ENCODE measurements around the gene XIST. TPM values are rescaled to one million over a fixed set of nuclear protein-coding genes. Genes with fewer than 3 reads are reported as not detected.

XIST gene
- total RNA-seq, 1 donor: under 0.01 TPM

DNA sequence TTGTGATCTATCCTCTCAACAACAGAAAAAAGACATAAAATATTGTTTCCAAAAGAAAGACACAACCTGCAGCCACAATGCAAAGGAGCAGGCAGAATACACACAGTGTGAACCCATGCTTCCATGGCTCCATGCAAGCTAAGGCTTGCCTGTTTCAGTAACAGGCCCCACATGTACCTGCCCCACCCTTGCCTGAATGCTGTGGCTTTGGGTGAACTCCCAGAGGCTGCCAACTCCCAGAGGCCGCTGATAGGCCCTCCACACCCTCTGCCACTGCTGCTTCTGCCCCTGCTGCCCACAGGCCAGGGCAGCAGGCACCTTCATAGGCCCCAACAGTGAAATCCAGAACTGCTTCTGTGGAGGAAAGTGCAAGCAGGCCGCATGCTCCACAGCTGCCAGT lies 24.4 kb upstream of the XIST start:
- H4K20me1 ChIP-seq (ENCODE audit: insufficient read depth, low read length): no peaks in the 10 kb centered on the region
- DNase-seq (ENCODE audit: insufficient read length, low spot score, missing footprints): no peak
- TF ChIP-seq, protein P1, sequence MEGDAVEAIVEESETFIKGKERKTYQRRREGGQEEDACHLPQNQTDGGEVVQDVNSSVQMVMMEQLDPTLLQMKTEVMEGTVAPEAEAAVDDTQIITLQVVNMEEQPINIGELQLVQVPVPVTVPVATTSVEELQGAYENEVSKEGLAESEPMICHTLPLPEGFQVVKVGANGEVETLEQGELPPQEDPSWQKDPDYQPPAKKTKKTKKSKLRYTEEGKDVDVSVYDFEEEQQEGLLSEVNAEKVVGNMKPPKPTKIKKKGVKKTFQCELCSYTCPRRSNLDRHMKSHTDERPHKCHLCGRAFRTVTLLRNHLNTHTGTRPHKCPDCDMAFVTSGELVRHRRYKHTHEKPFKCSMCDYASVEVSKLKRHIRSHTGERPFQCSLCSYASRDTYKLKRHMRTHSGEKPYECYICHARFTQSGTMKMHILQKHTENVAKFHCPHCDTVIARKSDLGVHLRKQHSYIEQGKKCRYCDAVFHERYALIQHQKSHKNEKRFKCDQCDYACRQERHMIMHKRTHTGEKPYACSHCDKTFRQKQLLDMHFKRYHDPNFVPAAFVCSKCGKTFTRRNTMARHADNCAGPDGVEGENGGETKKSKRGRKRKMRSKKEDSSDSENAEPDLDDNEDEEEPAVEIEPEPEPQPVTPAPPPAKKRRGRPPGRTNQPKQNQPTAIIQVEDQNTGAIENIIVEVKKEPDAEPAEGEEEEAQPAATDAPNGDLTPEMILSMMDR (IDR thresholded peaks at IDR 0.05; ENCODE audit: extremely low read depth, low read depth, low read length): no peak

DNA sequence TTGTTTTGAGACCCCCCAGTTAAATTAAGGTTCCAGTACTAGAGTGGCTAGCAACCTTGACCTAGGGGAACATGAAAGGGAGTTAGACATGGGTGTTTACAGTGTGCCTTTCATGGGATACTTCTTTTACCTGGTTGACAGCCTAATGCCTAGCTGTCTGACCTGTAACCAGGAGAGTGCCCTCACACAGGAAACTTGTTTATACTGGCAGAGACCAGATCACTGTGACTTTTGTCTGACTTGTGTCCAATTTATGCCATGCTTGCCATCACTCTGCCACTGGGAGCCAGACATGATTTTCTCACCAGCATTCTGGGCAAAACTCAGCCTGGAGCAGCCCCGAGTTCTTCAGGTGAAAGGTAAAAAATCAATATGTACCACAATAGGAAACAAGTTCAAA lies 16.4 kb upstream of the XIST start:
- TF ChIP-seq, protein P1 (IDR thresholded peaks at IDR 0.05; ENCODE audit: extremely low read depth, low read depth, low read length): no peak

More for the DNA sequence above, 24.4 kb upstream of the XIST start:
- no peak overlapping the region for H2AFZ ChIP-seq (ENCODE audit: low read length)
- peaks cover 2% of the 10 kb centered on the region for H3K9me3 ChIP-seq (ENCODE audit: low read depth, low read length)
- no peaks in the 10 kb centered on the region for H3K4me1 ChIP-seq (ENCODE audit: insufficient read depth, low read length)
- H3K27me3 ChIP-seq (ENCODE audit: insufficient read depth, low read length): peaks cover 4% of the 10 kb centered on the region
- no peak overlapping the region for H3K27ac ChIP-seq (ENCODE audit: low read depth, low read length)
- no peaks in the 10 kb centered on the region for H3K79me2 ChIP-seq (ENCODE audit: insufficient read depth, low read length)
- no peaks in the 10 kb centered on the region for H3K36me3 ChIP-seq (ENCODE audit: insufficient read depth, low read length)
- no peak overlapping the region for H3K4me3 ChIP-seq (ENCODE audit: insufficient read depth, low read length)
- no peak overlapping the region for H3K4me2 ChIP-seq (ENCODE audit: insufficient read depth, low read length)

DNA sequence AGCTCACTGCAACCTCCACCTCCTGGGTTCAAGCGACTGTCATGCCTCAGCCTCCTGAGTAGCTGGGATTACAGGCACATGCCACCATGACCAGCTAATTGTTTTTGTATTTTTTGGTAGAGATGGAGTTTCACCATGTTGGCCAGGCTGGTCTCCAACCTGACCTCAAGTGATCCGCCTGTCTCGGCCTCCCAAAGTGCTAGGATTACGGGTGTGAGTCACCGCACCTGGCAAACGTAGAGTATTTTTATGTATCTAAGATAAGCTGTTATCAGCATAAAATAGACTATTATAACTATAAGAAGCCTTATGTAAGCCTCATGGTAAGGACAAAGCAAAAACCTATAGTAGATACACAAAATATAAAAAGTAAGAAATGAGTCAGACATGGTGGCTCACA lies 14.6 kb upstream of the XIST start:
- Histone ChIP-seq H3K4me2 (ENCODE audit: insufficient read depth, low read length) (no peak overlapping the region), H3K79me2 (ENCODE audit: insufficient read depth, low read length) (no peaks in the 10 kb centered on the region), H3K27me3 (ENCODE audit: insufficient read depth, low read length) (no peaks in the 10 kb centered on the region), H3K27ac (ENCODE audit: low read depth, low read length) (no peak overlapping the region), H4K20me1 (ENCODE audit: insufficient read depth, low read length) (no peaks in the 10 kb centered on the region), H3K4me3 (ENCODE audit: insufficient read depth, low read length) (no peak overlapping the region), H3K36me3 (ENCODE audit: insufficient read depth, low read length) (no peaks in the 10 kb centered on the region), H3K9me3 (ENCODE audit: low read depth, low read length) (no peaks in the 10 kb centered on the region), H3K4me1 (ENCODE audit: insufficient read depth, low read length) (no peaks in the 10 kb centered on the region), H2AFZ (ENCODE audit: low read length) (no peak overlapping the region)
- no peak for DNase-seq (ENCODE audit: insufficient read length, low spot score, missing footprints)
- TF ChIP-seq, protein P1 (IDR thresholded peaks at IDR 0.05; ENCODE audit: extremely low read depth, low read depth, low read length): no peak

More for the DNA sequence above, 16.4 kb upstream of the XIST start:
- Histone ChIP-seq H3K27me3 (ENCODE audit: insufficient read depth, low read length) (no peaks in the 10 kb centered on the region), H3K9me3 (ENCODE audit: low read depth, low read length) (no peaks in the 10 kb centered on the region), H3K36me3 (ENCODE audit: insufficient read depth, low read length) (no peaks in the 10 kb centered on the region), H4K20me1 (ENCODE audit: insufficient read depth, low read length) (no peaks in the 10 kb centered on the region), H3K4me2 (ENCODE audit: insufficient read depth, low read length) (no peak overlapping the region), H3K27ac (ENCODE audit: low read depth, low read length) (no peak overlapping the region), H3K79me2 (ENCODE audit: insufficient read depth, low read length) (no peaks in the 10 kb centered on the region), H2AFZ (ENCODE audit: low read length) (no peak overlapping the region), H3K4me1 (ENCODE audit: insufficient read depth, low read length) (no peaks in the 10 kb centered on the region), H3K4me3 (ENCODE audit: insufficient read depth, low read length) (no peak overlapping the region)
- DNase-seq (ENCODE audit: insufficient read length, low spot score, missing footprints): no peak

DNA sequence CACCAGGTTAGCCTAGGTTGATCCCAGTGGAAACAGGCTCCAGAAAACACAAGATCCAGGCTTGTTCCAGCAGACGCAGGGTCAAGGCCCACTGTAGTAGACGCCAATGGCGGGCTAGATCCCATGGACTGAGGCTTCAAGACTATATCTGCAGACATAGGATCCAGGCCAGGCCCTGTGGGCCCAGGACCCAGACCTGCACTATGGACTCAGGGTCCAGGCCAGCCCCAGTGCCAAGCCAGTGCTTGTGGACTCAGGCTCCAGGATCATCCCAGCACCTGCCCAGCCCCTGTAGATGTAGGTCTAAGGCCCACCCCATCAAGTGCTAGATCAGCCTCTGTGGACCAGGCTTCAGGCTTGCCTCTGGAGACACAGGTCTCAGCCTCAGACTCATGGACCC lies 11.3 kb upstream of the XIST start:
- peaks cover 3% of the 10 kb centered on the region for H3K27me3 ChIP-seq (ENCODE audit: insufficient read depth, low read length)

More for the DNA sequence above, 11.3 kb upstream of the XIST start:
- H3K79me2 ChIP-seq (ENCODE audit: insufficient read depth, low read length): no peaks in the 10 kb centered on the region
- no peaks in the 10 kb centered on the region for H3K36me3 ChIP-seq (ENCODE audit: insufficient read depth, low read length)
- no peak overlapping the region for H3K4me2 ChIP-seq (ENCODE audit: insufficient read depth, low read length)
- H3K4me3 ChIP-seq (ENCODE audit: insufficient read depth, low read length): no peak overlapping the region
- H3K27ac ChIP-seq (ENCODE audit: low read depth, low read length): no peak overlapping the region
- DNase-seq (ENCODE audit: insufficient read length, low spot score, missing footprints): no peak
- H2AFZ ChIP-seq (ENCODE audit: low read length): no peak overlapping the region
- H3K9me3 ChIP-seq (ENCODE audit: low read depth, low read length): no peaks in the 10 kb centered on the region
- H4K20me1 ChIP-seq (ENCODE audit: insufficient read depth, low read length): no peaks in the 10 kb centered on the region
- H3K4me1 ChIP-seq (ENCODE audit: insufficient read depth, low read length): no peaks in the 10 kb centered on the region
- TF ChIP-seq, protein P1 (IDR thresholded peaks at IDR 0.05; ENCODE audit: extremely low read depth, low read depth, low read length): no peak

Measured in osteoblast (primary cell).